ENCODE measurements around the gene KCNRG. TPM values are rescaled to one million over a fixed set of nuclear protein-coding genes. Genes with fewer than 3 reads are reported as not detected.
"Not testable (repeated sequence)": the region's sequence is repeated elsewhere in the genome, so short reads cannot be mapped to it uniquely, and the experiment has no call there.

KCNRG gene
- total RNA-seq, 3 donors from 2014 or later (not counting 1 experiment from before 2014, with no cell fraction given): 0.43 to 1.0 (median 0.61) TPM

- TF ChIP-seq CTCF (IDR thresholded peaks at IDR 0.05): no peak
- no peaks in the 10 kb centered on the region for H3K27me3 ChIP-seq (ENCODE audit: control insufficient read depth, insufficient read depth, low read length)
- ATAC-seq (peak in 1 of 3 donors; percentile 54), DNase-seq (no peak)
- no peaks in the 10 kb centered on the region for H3K4me1 ChIP-seq (ENCODE audit: control insufficient read depth, insufficient read depth, low read length)
- no peak overlapping the region for H3K27ac ChIP-seq (ENCODE audit: low read length)
- H3K36me3 ChIP-seq (ENCODE audit: control insufficient read depth, insufficient read depth, low read length): no peaks in the 10 kb centered on the region
- Mint-ChIP-seq H3K4me3 (no peak overlapping the region), H3K36me3 (no peaks in the 10 kb centered on the region), H3K9me3 (peaks cover 0 to 3% of the 10 kb centered on the region in 2 donors), H3K4me1 (peaks cover 27 to 31% of the 10 kb centered on the region in 2 donors), H3K27ac (peak overlapping the region; percentile 9 to 74), H3K27me3 (ENCODE audit: low read depth in 2 of 2) (no peaks in the 10 kb centered on the region)
- no peaks in the 10 kb centered on the region for H3K9me3 ChIP-seq (ENCODE audit: control insufficient read depth, insufficient read depth, low read length)
- WGBS (ENCODE audit: insufficient coverage): 56% methylated on average over 4 of the region's 4 CpGs
- intact Hi-C loops (cut with micrococcal nuclease): no loop called here
- H3K4me3 ChIP-seq (ENCODE audit: low read length): no peak overlapping the region
Observed at GRCh38 chr13:50052478-50052877, 37.2 kb downstream of the KCNRG start.

GRCh38 chr13:50053844-50054243 is 38.6 kb downstream of the KCNRG start:
- Mint-ChIP-seq H3K4me3 (no peak overlapping the region), H3K36me3 (no peaks in the 10 kb centered on the region), H3K27me3 (ENCODE audit: low read depth in 2 of 2) (no peaks in the 10 kb centered on the region), H3K9me3 (peaks cover 0 to 3% of the 10 kb centered on the region in 2 donors), H3K4me1 (peaks cover 28 to 34% of the 10 kb centered on the region in 2 donors), H3K27ac (peak overlapping the region; percentile 9 to 15)
- DNase-seq: no peak
- Histone ChIP-seq H3K27ac (ENCODE audit: low read length) (no peak overlapping the region), H3K4me3 (ENCODE audit: low read length) (no peak overlapping the region), H3K27me3 (ENCODE audit: control insufficient read depth, insufficient read depth, low read length) (no peaks in the 10 kb centered on the region), H3K36me3 (ENCODE audit: control insufficient read depth, insufficient read depth, low read length) (no peaks in the 10 kb centered on the region), H3K4me1 (ENCODE audit: control insufficient read depth, insufficient read depth, low read length) (no peaks in the 10 kb centered on the region), H3K9me3 (ENCODE audit: control insufficient read depth, insufficient read depth, low read length) (no peaks in the 10 kb centered on the region)
- ATAC-seq: no peak
- intact Hi-C loops (cut with micrococcal nuclease): no loop called here
- TF ChIP-seq CTCF (IDR thresholded peaks at IDR 0.05): no peak
- no CpG with 5 or more reads among the region's 1 CpG for WGBS (ENCODE audit: insufficient coverage)

- Histone ChIP-seq H3K9me3 (ENCODE audit: control insufficient read depth, insufficient read depth, low read length) (no peaks in the 10 kb centered on the region), H3K36me3 (ENCODE audit: control insufficient read depth, insufficient read depth, low read length) (no peaks in the 10 kb centered on the region), H3K27ac (ENCODE audit: low read length) (no peak overlapping the region), H3K27me3 (ENCODE audit: control insufficient read depth, insufficient read depth, low read length) (no peaks in the 10 kb centered on the region), H3K4me3 (ENCODE audit: low read length) (no peak overlapping the region), H3K4me1 (ENCODE audit: control insufficient read depth, insufficient read depth, low read length) (no peaks in the 10 kb centered on the region)
- no peaks in the 10 kb centered on the region for H3K36me3 Mint-ChIP-seq
- H3K4me1 Mint-ChIP-seq: peaks cover 27 to 30% of the 10 kb centered on the region in 2 donors
- DNase-seq (no peak), ATAC-seq (peak in 1 of 3 donors; percentile 50)
- no peak overlapping the region for H3K4me3 Mint-ChIP-seq
- H3K27ac Mint-ChIP-seq: peak overlapping the region; percentile 5 to 24
- intact Hi-C loops (cut with micrococcal nuclease): no loop called here
- no peak for TF ChIP-seq CTCF (IDR thresholded peaks at IDR 0.05)
- WGBS (ENCODE audit: insufficient coverage): 73% methylated on average over 1 of the region's 1 CpG
- H3K9me3 Mint-ChIP-seq: peaks cover 0 to 3% of the 10 kb centered on the region in 2 donors
- no peaks in the 10 kb centered on the region for H3K27me3 Mint-ChIP-seq (ENCODE audit: low read depth in 2 of 2)
Observed at GRCh38 chr13:50055454-50055853, 40.2 kb downstream of the KCNRG start.

- H3K9me3 ChIP-seq (ENCODE audit: control insufficient read depth, insufficient read depth, low read length): no peaks in the 10 kb centered on the region
- peaks cover 7 to 12% of the 10 kb centered on the region in 2 donors for H3K4me1 Mint-ChIP-seq
- H3K27ac ChIP-seq (ENCODE audit: low read length): no peak overlapping the region
- H3K9me3 Mint-ChIP-seq: no peaks in the 10 kb centered on the region
- H3K27me3 Mint-ChIP-seq (ENCODE audit: low read depth in 2 of 2): no peaks in the 10 kb centered on the region
- H3K27ac Mint-ChIP-seq: no peak overlapping the region
- no CpG with 5 or more reads among the region's 1 CpG for WGBS (ENCODE audit: insufficient coverage)
- no peaks in the 10 kb centered on the region for H3K27me3 ChIP-seq (ENCODE audit: control insufficient read depth, insufficient read depth, low read length)
- ATAC-seq (no peak), DNase-seq (no peak)
- H3K4me3 ChIP-seq (ENCODE audit: low read length): no peak overlapping the region
- intact Hi-C loops (cut with micrococcal nuclease): no loop called here
- no peaks in the 10 kb centered on the region for H3K4me1 ChIP-seq (ENCODE audit: control insufficient read depth, insufficient read depth, low read length)
- peaks cover 8% of the 10 kb centered on the region for H3K36me3 ChIP-seq (ENCODE audit: control insufficient read depth, insufficient read depth, low read length)
- no peaks in the 10 kb centered on the region for H3K36me3 Mint-ChIP-seq
- no peak overlapping the region for H3K4me3 Mint-ChIP-seq
- TF ChIP-seq CTCF (IDR thresholded peaks at IDR 0.05): no peak
Observed at GRCh38 chr13:50060718-50061117, 45.5 kb downstream of the KCNRG start.

- peaks cover 16% of the 10 kb centered on the region for H3K36me3 ChIP-seq (ENCODE audit: control insufficient read depth, insufficient read depth, low read length)
- WGBS (ENCODE audit: insufficient coverage): 99% methylated on average over 6 of the region's 7 CpGs
- H3K27ac Mint-ChIP-seq; H3K4me1 ChIP-seq (ENCODE audit: control insufficient read depth, insufficient read depth, low read length); H3K4me3 Mint-ChIP-seq; H3K4me3 ChIP-seq (ENCODE audit: low read length); H3K27me3 ChIP-seq (ENCODE audit: control insufficient read depth, insufficient read depth, low read length); H3K27me3 Mint-ChIP-seq (ENCODE audit: low read depth in 2 of 2); H3K27ac ChIP-seq (ENCODE audit: low read length); intact Hi-C loops (cut with micrococcal nuclease); H3K9me3 Mint-ChIP-seq; H3K36me3 Mint-ChIP-seq; ATAC-seq; H3K9me3 ChIP-seq (ENCODE audit: control insufficient read depth, insufficient read depth, low read length); DNase-seq: not testable (repeated sequence)
- H3K4me1 Mint-ChIP-seq: peaks cover 5 to 14% of the 10 kb centered on the region in 2 donors
Observed at GRCh38 chr13:50062336-50062735, 47.1 kb downstream of the KCNRG start.

Measured in natural killer cell (primary cell).